Epidermal melanocyte (primary cell): ENCODE measurements around the gene ITPK1.

Source experiments
- DNase-seq: peaks from one replicate; pipeline ENCODE4 v3.0.0; 2011; ENCODE audit warnings: low spot score; ENCODE audit not compliant: insufficient read length

ITPK1 gene

DNA sequence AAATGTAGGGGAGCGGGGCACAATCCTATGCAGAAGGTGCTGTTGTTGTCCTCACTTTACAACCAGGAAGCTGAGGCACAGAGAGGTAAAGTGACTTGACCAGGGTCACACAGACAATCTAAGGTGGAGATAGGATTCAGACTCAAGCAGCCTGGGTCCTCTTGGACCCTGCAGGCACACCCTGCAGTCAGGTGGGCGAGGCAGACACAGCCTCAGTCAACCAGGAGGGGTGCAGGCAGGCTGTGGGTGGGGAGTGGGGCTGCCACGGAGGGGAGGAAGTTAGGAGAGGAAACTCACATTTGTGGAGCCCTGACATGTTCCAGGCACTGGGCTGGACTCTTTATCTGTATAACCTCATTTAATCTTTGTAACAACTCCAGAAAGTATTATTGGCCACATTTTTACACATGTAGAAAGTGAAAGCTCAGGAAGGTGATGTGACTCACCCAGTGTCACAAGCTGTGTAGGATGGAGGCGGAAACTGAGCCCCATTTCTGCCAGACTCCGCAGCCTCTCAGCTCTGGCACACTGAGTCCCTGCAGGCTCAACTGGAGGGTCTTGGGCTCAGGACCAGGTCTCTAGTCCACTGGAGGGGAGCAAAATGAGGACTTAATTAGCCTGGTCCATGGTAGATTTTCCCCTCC is 217.7 kb downstream of the ITPK1 start:
- DNase-seq = no peak

- no peak for DNase-seq
Measured at GRCh38 chr14:92895352-92895878, 220.3 kb downstream of the ITPK1 start.

GRCh38 chr14:92892589-92892988 is 223.1 kb downstream of the ITPK1 start:
- no peak for DNase-seq

DNA sequence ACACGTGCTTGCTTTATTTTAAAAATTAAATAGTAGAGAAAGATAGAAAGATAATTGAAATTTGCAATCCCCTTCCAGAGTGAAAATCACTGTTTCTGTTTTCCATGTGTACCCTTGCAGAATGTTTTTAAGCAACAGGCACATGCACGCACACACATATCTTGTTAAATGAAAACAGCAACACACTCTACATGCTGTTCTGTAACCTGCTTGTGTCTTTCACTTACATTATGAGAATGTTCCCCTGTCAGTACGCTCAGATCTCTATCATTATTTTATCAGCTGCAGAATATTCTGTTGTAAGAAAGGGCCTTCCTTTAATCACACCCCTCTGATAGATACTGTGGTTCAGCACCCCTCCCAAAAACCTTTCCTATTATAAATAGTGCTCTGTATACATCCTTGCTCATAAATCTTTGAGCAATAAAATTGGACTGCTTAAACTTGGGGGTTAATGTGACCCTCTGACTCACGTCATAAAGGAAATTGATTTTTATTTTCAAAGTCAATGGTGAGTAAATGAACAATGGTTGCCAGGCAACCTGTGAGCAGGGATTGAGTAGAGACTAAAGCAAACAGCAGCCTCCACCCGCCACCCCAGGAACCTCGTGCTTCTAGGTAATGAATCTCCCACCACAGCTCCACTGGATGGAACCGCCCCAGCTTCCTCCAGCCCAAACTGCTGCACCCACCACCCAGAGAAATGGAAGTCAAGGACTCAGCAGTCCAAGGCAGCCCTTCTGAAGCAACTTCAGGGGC is 224.7 kb downstream of the ITPK1 start:
- DNase-seq = no peak

DNA sequence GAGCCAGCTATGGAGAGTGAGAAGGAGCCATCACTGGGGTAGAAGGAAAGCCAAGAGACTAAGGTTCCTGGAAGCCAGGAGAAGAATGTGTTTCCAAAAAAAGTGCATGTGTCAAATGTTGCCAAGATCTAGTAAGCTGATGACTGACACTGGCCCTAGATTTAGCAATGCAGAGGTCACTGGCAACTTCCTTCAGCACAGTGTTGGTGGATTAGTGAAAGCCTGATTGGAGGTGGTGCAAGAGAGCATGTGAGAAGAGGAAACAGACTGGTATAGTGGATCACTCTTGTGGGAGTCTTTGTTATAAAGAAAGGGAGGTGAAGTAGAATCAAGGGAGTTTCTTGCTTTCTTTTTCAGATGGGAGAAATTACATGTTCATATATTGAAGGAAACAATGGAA is 226.8 kb downstream of the ITPK1 start:
- no peak for DNase-seq

DNA sequence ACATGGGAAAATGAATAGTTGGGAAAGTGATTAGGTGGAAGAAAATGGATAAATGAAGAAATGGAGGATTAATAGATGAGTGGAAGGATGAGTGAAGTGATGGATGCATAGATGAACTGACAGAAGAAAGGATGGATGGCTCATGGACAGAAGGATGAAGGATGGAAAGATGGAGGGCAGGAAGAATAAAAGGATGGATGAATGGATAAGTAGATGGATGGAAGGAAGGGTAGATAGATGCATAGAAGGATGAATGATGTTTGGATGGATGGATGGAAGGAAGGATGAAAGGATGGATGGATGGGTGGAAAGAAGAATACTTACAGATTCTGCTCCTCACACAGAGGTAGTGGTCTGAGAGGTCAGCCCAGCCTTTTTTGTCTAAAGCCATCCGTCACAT is 228.6 kb downstream of the ITPK1 start:
- DNase-seq = no peak
